ENCODE results near the gene GID8.

DNA sequence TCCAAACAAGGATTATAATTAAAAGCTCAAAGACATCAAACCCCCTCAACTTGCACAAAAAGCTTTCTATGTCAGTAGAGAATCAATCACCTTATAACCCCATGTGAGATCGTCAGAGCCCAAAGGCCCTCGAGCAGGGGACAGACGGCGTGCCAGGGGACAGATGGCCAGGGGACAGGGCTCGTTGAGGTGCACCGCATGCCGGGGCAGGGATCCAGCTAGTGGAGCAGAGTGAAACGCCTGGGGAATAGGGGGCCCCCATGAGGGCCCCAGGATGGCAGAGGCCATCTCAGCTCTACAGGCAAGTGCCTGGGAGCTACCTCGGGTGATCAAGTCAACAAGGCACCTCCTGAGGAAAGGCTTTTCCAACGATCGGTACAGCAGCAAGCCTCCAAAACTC, 40.3 kb upstream of the GID8 start:
- TF ChIP-seq POLR2A (IDR thresholded peaks at IDR 0.05; ENCODE audit: low read depth) = no peak
- TF ChIP-seq, protein P1, sequence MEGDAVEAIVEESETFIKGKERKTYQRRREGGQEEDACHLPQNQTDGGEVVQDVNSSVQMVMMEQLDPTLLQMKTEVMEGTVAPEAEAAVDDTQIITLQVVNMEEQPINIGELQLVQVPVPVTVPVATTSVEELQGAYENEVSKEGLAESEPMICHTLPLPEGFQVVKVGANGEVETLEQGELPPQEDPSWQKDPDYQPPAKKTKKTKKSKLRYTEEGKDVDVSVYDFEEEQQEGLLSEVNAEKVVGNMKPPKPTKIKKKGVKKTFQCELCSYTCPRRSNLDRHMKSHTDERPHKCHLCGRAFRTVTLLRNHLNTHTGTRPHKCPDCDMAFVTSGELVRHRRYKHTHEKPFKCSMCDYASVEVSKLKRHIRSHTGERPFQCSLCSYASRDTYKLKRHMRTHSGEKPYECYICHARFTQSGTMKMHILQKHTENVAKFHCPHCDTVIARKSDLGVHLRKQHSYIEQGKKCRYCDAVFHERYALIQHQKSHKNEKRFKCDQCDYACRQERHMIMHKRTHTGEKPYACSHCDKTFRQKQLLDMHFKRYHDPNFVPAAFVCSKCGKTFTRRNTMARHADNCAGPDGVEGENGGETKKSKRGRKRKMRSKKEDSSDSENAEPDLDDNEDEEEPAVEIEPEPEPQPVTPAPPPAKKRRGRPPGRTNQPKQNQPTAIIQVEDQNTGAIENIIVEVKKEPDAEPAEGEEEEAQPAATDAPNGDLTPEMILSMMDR (IDR thresholded peaks at IDR 0.05) = no peak
- no peak for TF ChIP-seq POLR2AphosphoS5 (IDR thresholded peaks at IDR 0.05)

Data from esophagus muscularis mucosa (tissue), 3 donors.